GM21529 (cell line): ENCODE data around the gene PWWP2B.

ENCODE experiments used
- ATAC-seq: cut with Tn5 transposase; IDR thresholded peaks from one replicate; pipeline ENCODE4 v1.9.1; 2021; ENCODE audit not compliant: unreplicated experiment

PWWP2B gene

DNA sequence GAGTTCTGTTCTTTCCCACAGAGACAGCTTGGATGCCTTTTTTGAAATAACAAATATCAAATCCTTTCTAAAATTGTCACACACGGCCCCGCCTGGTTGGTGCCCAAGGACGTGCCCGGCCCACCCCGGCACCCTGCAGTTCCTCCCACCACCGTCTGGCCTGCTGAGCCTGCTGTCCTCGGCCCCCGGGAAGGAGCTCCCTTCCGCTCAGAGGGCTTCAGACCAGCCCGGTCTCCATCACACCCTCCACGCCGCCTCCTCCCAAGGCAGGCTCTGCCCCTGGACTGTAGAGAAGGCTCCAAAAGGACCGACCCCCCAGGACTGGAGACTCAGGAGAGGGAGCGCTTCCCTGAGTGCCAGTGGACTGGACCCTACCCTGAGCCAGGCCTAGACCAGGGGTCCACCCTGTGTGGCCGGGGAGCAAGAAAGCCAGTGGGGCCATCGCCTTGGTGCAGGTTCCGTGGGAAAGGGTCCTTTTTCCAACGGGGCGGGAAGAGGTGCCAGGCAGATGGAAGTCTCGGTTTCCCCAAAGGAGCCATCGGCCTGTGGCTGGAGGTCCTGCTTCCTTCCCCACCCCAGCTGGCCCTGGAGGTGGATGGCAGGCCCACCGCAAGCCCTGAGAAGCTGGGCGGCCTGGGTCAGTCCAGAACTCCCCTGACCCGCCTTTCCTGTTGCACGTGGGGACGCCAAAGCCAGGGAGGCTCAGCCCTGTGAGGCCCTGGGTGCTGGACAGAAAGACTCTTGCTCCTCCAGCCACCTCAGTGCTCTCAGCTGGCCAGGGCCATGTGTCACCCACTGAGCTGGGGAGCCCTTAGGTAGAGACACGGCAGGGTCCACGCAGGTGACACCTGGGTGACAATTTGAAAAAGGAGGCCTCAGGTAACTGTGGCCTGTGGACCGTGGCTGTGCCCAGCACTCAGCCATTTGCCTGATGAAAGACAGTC is 69.8 kb downstream of the PWWP2B start:
- ATAC-seq: no peak
